IPS DF 6.9 (cell line): ENCODE results near the gene CELA2B.
"Not testable (repeated sequence)": the region's sequence is repeated elsewhere in the genome, so short reads cannot be mapped to it uniquely, and the experiment has no call there.

ENCODE experiments used
- DNase-seq: peaks from one replicate; pipeline ENCODE4 v3.0.0-alpha.2; 2013; ENCODE audit warnings: low read depth, low spot score
- H3K27ac ChIP-seq: one replicate; pipeline ENCODE4 v1.5.1; 2013; ENCODE audit warnings: low read length, control low read depth
- H3K27me3 ChIP-seq: 2 replicates; pipeline ENCODE4 v1.6.1; 2013; ENCODE audit warnings: mild to moderate bottlenecking, low read length; ENCODE audit not compliant: control insufficient read depth, insufficient read depth
- H3K36me3 ChIP-seq: 2 replicates; pipeline ENCODE4 v1.6.1; 2013; ENCODE audit warnings: low read length; ENCODE audit not compliant: control insufficient read depth, insufficient read depth
- H3K4me1 ChIP-seq: 2 replicates; pipeline ENCODE4 v1.6.1; 2013; ENCODE audit warnings: low read length; ENCODE audit not compliant: control insufficient read depth, insufficient read depth
- H3K4me3 ChIP-seq: 2 replicates; pipeline ENCODE4 v1.5.1; 2013; ENCODE audit warnings: mild to moderate bottlenecking, low read length
- H3K9me3 ChIP-seq: 2 replicates; pipeline ENCODE4 v1.6.1; 2013; ENCODE audit warnings: low read length, inconsistent platforms; ENCODE audit not compliant: control insufficient read depth, insufficient read depth
- WGBS: extraction: QIAGEN DNeasy Blood & Tissue Kit; methylation state at CpG from one replicate; pipeline ENCODE4 v1.1.7; 2013; ENCODE audit warnings: mixed read lengths, missing lambda C conversion rate; ENCODE audit not compliant: insufficient read length, insufficient coverage; 5-methylcytosine and 5-hydroxymethylcytosine counted together

Gene CELA2B

GRCh38 chr1:15483971-15484370 lies 8.1 kb downstream of the CELA2B start:
- Histone ChIP-seq H3K36me3 (no peaks in the 10 kb centered on the region), H3K9me3 (no peaks in the 10 kb centered on the region), H3K27ac (no peak overlapping the region), H3K4me1 (no peaks in the 10 kb centered on the region), H3K4me3 (no peak overlapping the region), H3K27me3 (no peaks in the 10 kb centered on the region)
- no peak for DNase-seq
- no CpG with 5 or more reads among the region's 2 CpGs for WGBS

GRCh38 chr1:15484443-15484842 lies 8.5 kb downstream of the CELA2B start:
- not testable (repeated sequence) for H3K27ac ChIP-seq, DNase-seq, H3K36me3 ChIP-seq, H3K4me3 ChIP-seq, H3K27me3 ChIP-seq, H3K9me3 ChIP-seq, H3K4me1 ChIP-seq
- WGBS, result no CpG with 5 or more reads among the region's 6 CpGs

GRCh38 chr1:15485636-15486035 lies 9.7 kb downstream of the CELA2B start:
- no CpG with 5 or more reads among the region's 6 CpGs for WGBS
- no peak for DNase-seq

GRCh38 chr1:15486844-15487610 lies 11.1 kb downstream of the CELA2B start:
- H3K9me3 ChIP-seq, H3K36me3 ChIP-seq, H3K4me3 ChIP-seq, H3K4me1 ChIP-seq, DNase-seq, H3K27me3 ChIP-seq, H3K27ac ChIP-seq: not testable (repeated sequence)
- no CpG with 5 or more reads among the region's 17 CpGs for WGBS

More at GRCh38 chr1:15485636-15486035, 9.7 kb downstream of the CELA2B start:
- Histone ChIP-seq H3K4me1 (no peaks in the 10 kb centered on the region), H3K4me3 (no peak overlapping the region), H3K27me3 (no peaks in the 10 kb centered on the region), H3K9me3 (no peaks in the 10 kb centered on the region), H3K36me3 (no peaks in the 10 kb centered on the region), H3K27ac (no peak overlapping the region)

GRCh38 chr1:15488371-15488770 lies 12.5 kb downstream of the CELA2B start:
- no peaks in the 10 kb centered on the region; the same call in 1 of the 2 replicates for H3K36me3 ChIP-seq
- WGBS, result no CpG with 5 or more reads among the region's 3 CpGs
- no peaks in the 10 kb centered on the region for H3K9me3 ChIP-seq
- H3K27ac ChIP-seq, result no peak overlapping the region
- no peak overlapping the region for H3K4me3 ChIP-seq
- H3K27me3 ChIP-seq, result no peaks in the 10 kb centered on the region
- H3K4me1 ChIP-seq, result no peaks in the 10 kb centered on the region
- DNase-seq, result no peak

GRCh38 chr1:15489052-15489736 lies 13.3 kb downstream of the CELA2B start:
- no peaks in the 10 kb centered on the region for H3K9me3 ChIP-seq
- no peaks in the 10 kb centered on the region for H3K4me1 ChIP-seq
- H3K27ac ChIP-seq, result no peak overlapping the region
- H3K36me3 ChIP-seq, result no peaks in the 10 kb centered on the region; the same call in 1 of the 2 replicates
- no peak for DNase-seq
- no CpG with 5 or more reads among the region's 13 CpGs for WGBS
- no peak overlapping the region for H3K4me3 ChIP-seq
- no peaks in the 10 kb centered on the region for H3K27me3 ChIP-seq

GRCh38 chr1:15491010-15491409 lies 15.1 kb downstream of the CELA2B start:
- not testable (repeated sequence) for H3K4me3 ChIP-seq, DNase-seq, H3K36me3 ChIP-seq, H3K27me3 ChIP-seq, H3K27ac ChIP-seq, H3K9me3 ChIP-seq, H3K4me1 ChIP-seq
- no CpG with 5 or more reads among the region's 4 CpGs for WGBS

- Histone ChIP-seq H3K4me3 (no peak overlapping the region), H3K27me3 (no peaks in the 10 kb centered on the region), H3K36me3 (no peaks in the 10 kb centered on the region; the same call in 1 of the 2 replicates), H3K9me3 (no peaks in the 10 kb centered on the region), H3K27ac (no peak overlapping the region), H3K4me1 (no peaks in the 10 kb centered on the region)
- WGBS, result no CpG with 5 or more reads among the region's 5 CpGs
- no peak for DNase-seq
These were observed 16.7 kb downstream of the CELA2B start for GRCh38 chr1:15492596-15492995.

GRCh38 chr1:15493869-15494390 lies 18.0 kb downstream of the CELA2B start:
- Histone ChIP-seq H3K36me3 (no peaks in the 10 kb centered on the region; the same call in 1 of the 2 replicates), H3K27me3 (no peaks in the 10 kb centered on the region), H3K27ac (no peak overlapping the region), H3K9me3 (no peaks in the 10 kb centered on the region), H3K4me3 (no peak overlapping the region), H3K4me1 (no peaks in the 10 kb centered on the region)
- no peak for DNase-seq
- no CpG with 5 or more reads among the region's 9 CpGs for WGBS

GRCh38 chr1:15500184-15501178 lies 24.6 kb downstream of the CELA2B start:
- Histone ChIP-seq H3K9me3 (no peaks in the 10 kb centered on the region), H3K4me3 (no peak overlapping the region), H3K36me3 (no peaks in the 10 kb centered on the region; the same call in 1 of the 2 replicates), H3K27me3 (no peaks in the 10 kb centered on the region), H3K27ac (no peak overlapping the region), H3K4me1 (no peaks in the 10 kb centered on the region)
- no peak for DNase-seq
- WGBS, result no CpG with 5 or more reads among the region's 19 CpGs
